ENCODE results near the gene GPATCH2.

The GPATCH2 gene

DNA sequence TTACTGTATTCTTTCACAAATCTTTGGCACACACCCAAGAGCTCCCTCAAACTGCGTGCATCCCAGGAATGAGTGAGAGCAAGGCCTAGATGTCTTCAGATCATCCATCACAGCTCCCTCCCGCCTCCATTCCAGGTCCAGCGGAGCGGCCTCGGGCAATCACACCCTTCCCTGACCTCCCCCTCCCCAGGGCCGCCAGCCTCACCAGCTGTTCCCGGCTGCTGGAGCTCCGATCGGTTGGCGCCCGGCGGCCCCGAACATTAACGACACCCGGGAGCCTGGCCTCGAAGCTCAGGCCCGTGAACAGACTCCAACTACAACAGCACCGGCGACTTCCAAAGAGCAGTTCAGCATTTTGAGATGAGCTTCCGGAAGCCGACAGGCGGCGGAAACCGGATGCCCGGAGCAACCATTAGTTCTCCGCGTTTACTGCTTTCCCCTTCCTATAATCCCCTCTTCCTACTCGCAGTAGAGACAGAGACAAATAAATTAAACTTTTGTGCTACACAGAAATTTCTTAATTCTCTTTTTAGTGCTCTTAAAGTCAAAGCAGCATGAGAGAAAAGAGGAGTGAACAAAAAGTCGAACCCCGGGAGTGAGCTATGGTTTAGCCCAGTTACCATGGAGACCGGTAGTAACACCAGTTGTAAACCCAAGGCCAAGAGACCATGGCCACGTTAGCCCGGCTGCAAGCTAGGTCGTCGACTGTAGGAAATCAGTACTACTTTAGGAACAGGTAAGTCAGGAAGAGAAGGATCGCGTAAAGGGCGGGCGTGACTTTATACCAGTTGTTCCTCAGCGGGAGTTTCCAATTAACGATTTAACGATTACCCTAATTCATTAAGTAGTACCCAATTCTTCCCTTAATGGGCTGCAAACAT, at the start of gene GPATCH2, which contains the start of gene SPATA17:
TSS of gene GPATCH2 (minus strand) at position 380 of the 881 bp plus-strand sequence. CDS start at position 261, 119 bp downstream.
TSS of gene SPATA17 (plus strand) at position 634 of the 881 bp plus-strand sequence. CDS start at position 669, 35 bp downstream.
- in situ Hi-C loops (cut with MboI; ENCODE audit: low sequenced_read_pairs): no loop called here

GRCh38 chr1:217674028-217674729, 43.3 kb upstream of the GPATCH2 start:
- in situ Hi-C loops (cut with MboI; ENCODE audit: low sequenced_read_pairs): no loop called here

DNA sequence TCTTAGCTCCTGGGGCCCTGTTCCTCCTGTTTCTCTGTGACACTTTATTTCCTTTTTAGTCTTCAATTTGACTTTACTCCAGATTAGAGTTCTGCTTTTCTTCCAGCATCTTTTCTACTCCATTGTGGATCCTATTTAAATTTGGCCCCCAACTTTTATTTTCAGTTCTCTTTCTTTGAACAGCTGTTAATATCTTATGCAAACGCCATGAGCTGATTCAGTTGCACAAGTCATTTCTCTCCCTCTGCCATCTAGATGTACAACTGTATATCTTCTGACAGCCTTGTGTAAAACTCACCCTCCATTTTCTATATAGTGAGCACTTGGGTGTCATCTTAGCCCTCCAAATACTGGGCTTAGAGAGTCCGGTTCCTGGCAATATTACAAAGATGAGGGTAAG, 42.5 kb upstream of the GPATCH2 start:
- in situ Hi-C loops (cut with MboI; ENCODE audit: low sequenced_read_pairs): no loop called here

DNA sequence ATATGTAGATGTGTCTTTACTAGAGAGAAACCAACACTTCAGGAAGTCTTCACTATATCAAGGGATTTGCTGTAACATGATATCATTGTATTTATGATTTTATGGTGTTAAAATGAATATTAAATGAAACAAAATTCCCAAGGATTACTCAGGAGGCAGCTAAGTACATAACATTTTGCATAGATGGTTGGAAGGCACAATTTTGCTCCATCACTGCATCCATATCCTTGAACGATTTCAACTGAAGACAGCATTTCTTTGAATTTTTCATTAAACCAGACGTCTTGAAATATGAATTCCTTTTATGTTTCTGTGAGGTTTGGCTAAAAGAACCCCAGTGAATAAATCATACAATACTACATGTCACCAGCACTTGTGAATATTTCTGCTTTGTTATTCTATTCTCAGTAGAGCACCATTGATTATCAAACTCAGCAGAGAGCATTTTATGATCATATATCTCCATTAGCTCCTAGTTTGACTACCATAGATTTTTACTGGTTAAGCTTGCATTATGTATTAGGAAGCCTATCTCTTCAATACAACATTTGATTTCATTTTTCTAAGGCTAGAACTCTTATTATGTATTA, 37.6 kb upstream of the GPATCH2 start:
- in situ Hi-C loops (cut with MboI; ENCODE audit: low sequenced_read_pairs): no loop called here

DNA sequence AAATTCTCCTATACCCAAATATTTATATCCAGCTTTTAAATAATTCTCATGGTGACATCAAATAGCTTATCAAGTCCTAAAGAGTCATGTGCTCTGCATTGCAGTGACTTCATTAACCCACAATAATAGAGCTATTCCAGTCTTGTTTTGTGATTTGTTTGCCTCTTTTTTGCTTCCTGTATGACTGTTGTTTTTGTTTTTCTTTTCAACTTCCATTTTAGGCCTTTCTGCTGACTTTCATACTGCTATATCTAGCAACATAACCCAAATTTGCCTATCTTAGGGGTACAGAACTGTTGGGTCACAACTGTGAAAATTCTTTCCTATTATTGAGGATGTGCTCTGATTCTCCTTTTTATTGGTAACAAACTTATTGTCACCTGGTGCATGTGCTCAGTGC, 30.5 kb upstream of the GPATCH2 start:
- in situ Hi-C loops (cut with MboI; ENCODE audit: low sequenced_read_pairs): no loop called here

- in situ Hi-C loops (cut with MboI; ENCODE audit: low sequenced_read_pairs): no loop called here
These were observed 29.6 kb upstream of the GPATCH2 start for GRCh38 chr1:217660353-217661062.

GRCh38 chr1:217650674-217651073, 19.8 kb upstream of the GPATCH2 start:
- in situ Hi-C loops (cut with MboI; ENCODE audit: low sequenced_read_pairs): no loop called here

DNA sequence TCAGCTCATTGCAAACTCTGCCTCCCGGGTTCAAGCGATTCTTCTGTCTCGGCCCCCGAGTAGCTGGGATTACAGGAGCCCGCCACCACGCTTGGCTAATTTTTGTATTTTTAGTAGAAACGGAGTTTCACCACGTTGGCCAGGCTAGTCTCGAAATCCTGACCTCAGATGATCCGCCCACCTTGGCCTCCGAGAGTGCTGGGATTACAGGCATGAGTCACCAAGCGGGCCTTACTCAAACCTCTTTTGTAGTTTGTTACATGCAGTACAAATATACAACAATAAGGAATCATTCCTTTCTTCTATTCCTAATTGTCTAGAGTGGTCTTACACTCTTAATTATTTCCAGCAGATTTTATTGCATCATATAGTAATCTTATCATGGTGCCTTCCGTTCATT, 16.9 kb upstream of the GPATCH2 start:
- in situ Hi-C loops (cut with MboI; ENCODE audit: low sequenced_read_pairs): no loop called here

DNA sequence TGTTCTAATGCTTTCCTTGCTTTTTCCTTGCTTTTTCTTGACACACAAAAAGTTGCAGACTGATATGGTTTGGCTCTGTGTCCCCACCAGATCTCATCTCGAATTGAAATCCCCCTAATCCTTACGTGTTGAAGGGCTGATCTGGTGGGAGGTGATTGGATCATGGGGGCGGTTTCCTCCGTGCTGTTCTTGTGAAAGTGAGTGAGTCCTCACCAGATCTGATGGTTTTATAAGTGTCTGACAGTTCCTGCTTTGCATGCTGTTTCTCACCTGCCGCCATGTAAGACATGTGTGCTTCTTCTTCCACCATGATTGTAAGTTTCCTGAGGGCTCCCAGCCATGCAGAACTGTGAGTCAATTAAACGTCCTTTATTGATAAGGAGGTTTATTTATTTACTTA, 11.6 kb upstream of the GPATCH2 start:
- in situ Hi-C loops (cut with MboI; ENCODE audit: low sequenced_read_pairs): no loop called here

GRCh38 chr1:217627431-217627830, 3.5 kb downstream of the GPATCH2 start:
- in situ Hi-C loops (cut with MboI; ENCODE audit: low sequenced_read_pairs): no loop called here

- in situ Hi-C loops (cut with MboI; ENCODE audit: low sequenced_read_pairs): no loop called here
These were observed 4.6 kb downstream of the GPATCH2 start for GRCh38 chr1:217626321-217626720.

DNA sequence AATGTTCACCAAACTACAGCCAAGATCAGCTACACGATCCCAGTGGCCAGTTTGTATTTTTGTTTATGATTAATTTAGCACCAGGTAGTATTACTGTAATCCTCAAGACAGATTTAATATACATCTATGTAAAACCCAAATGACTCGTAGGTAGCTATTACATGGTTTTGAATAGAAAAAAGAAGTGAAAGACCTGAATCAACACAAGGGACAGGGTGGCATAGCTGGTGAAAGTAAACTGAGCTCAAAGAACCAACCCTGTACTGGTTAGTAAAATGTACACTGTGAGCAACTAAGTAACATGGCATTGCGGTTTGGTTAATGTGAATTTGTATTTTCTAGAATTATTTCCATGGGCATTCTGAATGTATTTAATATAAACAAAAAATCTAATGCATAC, 8.8 kb downstream of the GPATCH2 start:
- in situ Hi-C loops (cut with MboI; ENCODE audit: low sequenced_read_pairs): no loop called here

- in situ Hi-C loops (cut with MboI; ENCODE audit: low sequenced_read_pairs): no loop called here
These were observed 10.1 kb downstream of the GPATCH2 start for GRCh38 chr1:217620814-217621213.

DNA sequence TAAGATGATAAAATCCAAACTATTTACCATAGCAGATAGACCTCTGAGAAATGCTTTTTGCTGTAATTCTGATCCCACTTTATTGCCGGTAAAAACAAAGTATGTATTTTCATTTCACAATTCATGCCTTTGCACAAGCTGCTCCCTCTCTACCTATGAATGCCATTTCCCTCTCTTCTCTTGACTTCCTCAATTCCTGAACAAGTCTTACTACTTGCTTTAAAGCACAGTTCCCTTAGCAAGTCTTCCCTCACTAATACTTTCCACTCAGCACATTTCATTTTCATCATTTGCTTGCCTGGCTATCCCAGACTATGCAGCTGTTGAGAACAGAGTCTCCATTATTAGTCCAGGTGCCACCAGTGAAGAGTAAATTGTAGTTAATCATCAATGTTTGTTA, 13.8 kb downstream of the GPATCH2 start:
- in situ Hi-C loops (cut with MboI; ENCODE audit: low sequenced_read_pairs): no loop called here

GRCh38 chr1:217614200-217614712, 16.6 kb downstream of the GPATCH2 start:
- in situ Hi-C loops (cut with MboI; ENCODE audit: low sequenced_read_pairs): no loop called here

DNA sequence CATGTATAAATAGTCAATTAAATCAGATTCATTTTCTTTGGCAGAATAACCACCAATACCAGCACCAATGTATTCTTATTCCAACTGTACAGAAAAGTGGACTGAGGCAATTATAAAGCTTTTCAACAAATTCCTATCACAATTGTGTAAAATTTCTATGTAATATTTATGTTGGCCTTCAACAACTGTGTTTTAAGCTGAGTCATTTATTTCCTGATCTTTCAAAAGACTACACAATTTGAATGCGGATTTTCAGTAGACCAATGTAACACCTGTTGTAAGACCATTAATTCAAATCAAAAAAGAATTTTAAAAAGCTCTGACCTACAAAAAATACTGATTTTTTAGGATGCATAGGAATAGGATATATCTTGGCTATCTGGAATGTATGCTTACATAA, 25.5 kb downstream of the GPATCH2 start:
- in situ Hi-C loops (cut with MboI; ENCODE audit: low sequenced_read_pairs): no loop called here

DNA sequence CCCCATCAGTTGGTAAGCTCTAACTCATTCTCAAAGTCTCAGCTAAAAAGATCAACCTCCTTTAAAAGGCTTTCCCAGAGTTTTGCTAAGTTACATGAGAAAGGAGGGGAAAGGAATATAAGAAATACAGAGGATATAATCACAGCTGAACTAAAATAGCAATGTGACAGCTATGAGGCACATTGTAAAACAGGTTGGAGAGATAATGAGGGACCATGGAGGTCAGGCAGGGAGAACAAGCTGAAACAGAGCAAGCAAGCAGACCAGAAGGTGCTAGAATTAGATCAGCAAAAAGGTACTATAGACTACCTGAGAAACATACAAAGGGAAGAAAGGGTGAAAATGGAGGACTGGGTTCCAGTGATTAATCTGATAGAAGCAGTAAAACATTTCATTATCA, 28.5 kb downstream of the GPATCH2 start:
- in situ Hi-C loops (cut with MboI; ENCODE audit: low sequenced_read_pairs): no loop called here

GRCh38 chr1:217599154-217599553, 31.7 kb downstream of the GPATCH2 start:
- in situ Hi-C loops (cut with MboI; ENCODE audit: low sequenced_read_pairs): no loop called here

DNA sequence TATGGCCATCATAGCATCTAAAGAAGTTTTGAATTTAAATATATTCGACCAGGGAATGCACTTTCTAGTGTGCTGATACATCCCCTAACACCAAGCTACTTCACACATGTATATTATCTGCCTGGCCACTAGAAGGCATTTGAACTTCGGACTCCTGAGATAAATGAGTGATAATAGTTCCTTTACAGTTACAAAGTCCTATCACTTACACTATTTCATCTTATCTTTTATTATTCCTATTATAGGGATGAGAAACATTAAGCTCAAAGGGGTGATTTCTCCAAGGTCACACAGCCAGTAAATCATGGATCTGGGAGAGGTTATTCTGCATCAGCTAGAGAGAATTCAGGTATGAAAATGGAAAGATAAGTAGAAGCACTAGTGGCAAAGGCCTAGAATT, 40.3 kb downstream of the GPATCH2 start:
- in situ Hi-C loops (cut with MboI; ENCODE audit: low sequenced_read_pairs): no loop called here

- in situ Hi-C loops (cut with MboI; ENCODE audit: low sequenced_read_pairs): no loop called here
These were observed 44.3 kb downstream of the GPATCH2 start for GRCh38 chr1:217586586-217586985.

DNA sequence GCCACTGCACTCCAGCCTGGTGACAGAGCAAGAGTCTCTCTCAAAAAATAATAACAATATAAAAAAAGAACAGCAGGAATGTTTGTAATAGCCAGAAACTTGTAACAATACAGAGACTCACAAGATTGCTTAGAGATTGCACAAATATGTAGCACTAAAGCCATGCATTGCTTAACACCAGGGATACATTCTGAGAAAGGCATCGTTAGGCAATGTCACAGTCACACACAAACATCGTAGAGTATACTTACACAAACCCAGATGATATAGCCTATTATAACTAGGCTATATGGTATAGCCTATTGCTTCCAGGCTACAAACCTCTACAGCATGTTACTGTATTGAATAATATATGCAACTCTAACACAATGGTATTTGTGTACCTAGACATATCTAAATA, 45.3 kb downstream of the GPATCH2 start:
- in situ Hi-C loops (cut with MboI; ENCODE audit: low sequenced_read_pairs): no loop called here

Data from HL-60/S4 (cell line).